Loucy (cell line): ENCODE data around the gene CNPY3.

Experiments
- CTCF ChIP-seq: fragments of 200-600 bp; sonication (generic); conservative IDR thresholded peaks from 2 replicates; pipeline ENCODE4 v1.5.1; 2014; ENCODE audit warnings: mild to moderate bottlenecking, antibody characterized with exemption, low read length
- EZH2phosphoT487 ChIP-seq: fragments of 200-600 bp; IDR thresholded peaks from 2 replicates; pipeline ENCODE4 v1.6.1; 2018; ENCODE audit warnings: antibody characterized with exemption, mild to moderate bottlenecking, moderate library complexity, borderline replicate concordance

GRCh38 chr6:42984924-42985475 is 55.7 kb downstream of the CNPY3 start:
- TF ChIP-seq CTCF: no peak
- TF ChIP-seq EZH2phosphoT487: no peak
